Endothelial cell (in vitro differentiated cells): ENCODE measurements around the gene C1QC. TPM values are rescaled to one million over a fixed set of nuclear protein-coding genes. Genes with fewer than 3 reads are reported as not detected.

ENCODE experiments used
- DNase-seq: peaks from one replicate; pipeline ENCODE4 v3.0.0; 2021; ENCODE audit warnings: low spot score
- H3K27ac Mint-ChIP-seq: one replicate; pipeline ENCODE4 v1.8.0; 2021; ENCODE audit warnings: mixed read lengths, inconsistent platforms; ENCODE audit not compliant: unreplicated experiment
- H3K27me3 Mint-ChIP-seq: one replicate; pipeline ENCODE4 v1.8.0; 2021; ENCODE audit warnings: mild to moderate bottlenecking, moderate library complexity, mixed read lengths, inconsistent platforms; ENCODE audit not compliant: unreplicated experiment
- H3K36me3 Mint-ChIP-seq: one replicate; pipeline ENCODE4 v1.8.0; 2021; ENCODE audit warnings: mild to moderate bottlenecking, low read depth, mixed read lengths, inconsistent platforms; ENCODE audit not compliant: unreplicated experiment
- H3K4me1 Mint-ChIP-seq: one replicate; pipeline ENCODE4 v1.8.0; 2021; ENCODE audit warnings: mild to moderate bottlenecking, mixed read lengths, inconsistent platforms; ENCODE audit not compliant: unreplicated experiment
- H3K4me3 Mint-ChIP-seq: one replicate; pipeline ENCODE4 v1.8.0; 2021; ENCODE audit warnings: mild to moderate bottlenecking, mixed read lengths, inconsistent platforms; ENCODE audit not compliant: unreplicated experiment
- H3K9me3 Mint-ChIP-seq: one replicate; pipeline ENCODE4 v1.8.0; 2021; ENCODE audit warnings: mixed read lengths, inconsistent platforms; ENCODE audit not compliant: unreplicated experiment
- CTCF ChIP-seq: fragments of 200-600 bp; sonication (generic); IDR thresholded peaks from one replicate; pipeline ENCODE4 v1.5.0; 2021; ENCODE audit warnings: antibody characterized with exemption; ENCODE audit not compliant: unreplicated experiment
- total RNA-seq: library from RNA; stranded (reverse); fragmentation: NEBNext Ultra II Directional; extraction: Animal tissue kit (Norgen Biotek cat#: 25700); gene quantifications from one replicate; pipeline ENCODE4 v1.2.1, GENCODE V29; 2021; ENCODE audit not compliant: unreplicated experiment

C1QC gene
- total RNA-seq, 1 donor from 2014 or later, result not detected

- Mint-ChIP-seq H3K4me3 (no peak overlapping the region), H3K27ac (no peak overlapping the region), H3K27me3 (peaks cover 4% of the 10 kb centered on the region), H3K36me3 (no peaks in the 10 kb centered on the region), H3K4me1 (no peaks in the 10 kb centered on the region), H3K9me3 (no peaks in the 10 kb centered on the region)
- no peak for TF ChIP-seq CTCF
- DNase-seq, result no peak
These were observed 40.1 kb downstream of the C1QC start for GRCh38 chr1:22683547-22683946.

GRCh38 chr1:22685591-22686059 is 42.2 kb downstream of the C1QC start:
- Mint-ChIP-seq H3K27me3 (peaks cover 4% of the 10 kb centered on the region), H3K9me3 (no peaks in the 10 kb centered on the region), H3K27ac (peak overlapping the region; percentile 57), H3K36me3 (no peaks in the 10 kb centered on the region), H3K4me1 (peaks cover 3% of the 10 kb centered on the region), H3K4me3 (no peak overlapping the region)
- TF ChIP-seq CTCF, result no peak
- no peak for DNase-seq

GRCh38 chr1:22687191-22687590 is 43.8 kb downstream of the C1QC start:
- TF ChIP-seq CTCF, result no peak
- Mint-ChIP-seq H3K36me3 (no peaks in the 10 kb centered on the region), H3K4me3 (no peak overlapping the region), H3K27ac (no peak overlapping the region), H3K27me3 (peaks cover 4% of the 10 kb centered on the region), H3K9me3 (no peaks in the 10 kb centered on the region), H3K4me1 (peaks cover 3% of the 10 kb centered on the region)
- no peak for DNase-seq

- peaks cover 4% of the 10 kb centered on the region for H3K27me3 Mint-ChIP-seq
- no peak for DNase-seq
- no peaks in the 10 kb centered on the region for H3K9me3 Mint-ChIP-seq
- H3K36me3 Mint-ChIP-seq, result no peaks in the 10 kb centered on the region
- H3K4me3 Mint-ChIP-seq, result no peak overlapping the region
- no peak overlapping the region for H3K27ac Mint-ChIP-seq
- TF ChIP-seq CTCF, result no peak
- H3K4me1 Mint-ChIP-seq, result peaks cover 3% of the 10 kb centered on the region
These were observed 45.0 kb downstream of the C1QC start for GRCh38 chr1:22688466-22688865.

GRCh38 chr1:22689505-22689904 is 46.1 kb downstream of the C1QC start:
- peaks cover 3% of the 10 kb centered on the region for H3K4me1 Mint-ChIP-seq
- H3K4me3 Mint-ChIP-seq, result no peak overlapping the region
- no peaks in the 10 kb centered on the region for H3K36me3 Mint-ChIP-seq
- peaks cover 4% of the 10 kb centered on the region for H3K27me3 Mint-ChIP-seq
- no peaks in the 10 kb centered on the region for H3K9me3 Mint-ChIP-seq
- TF ChIP-seq CTCF, result no peak
- no peak for DNase-seq
- no peak overlapping the region for H3K27ac Mint-ChIP-seq
